Measurements from ENCODE around the gene TTLL8.

DNA sequence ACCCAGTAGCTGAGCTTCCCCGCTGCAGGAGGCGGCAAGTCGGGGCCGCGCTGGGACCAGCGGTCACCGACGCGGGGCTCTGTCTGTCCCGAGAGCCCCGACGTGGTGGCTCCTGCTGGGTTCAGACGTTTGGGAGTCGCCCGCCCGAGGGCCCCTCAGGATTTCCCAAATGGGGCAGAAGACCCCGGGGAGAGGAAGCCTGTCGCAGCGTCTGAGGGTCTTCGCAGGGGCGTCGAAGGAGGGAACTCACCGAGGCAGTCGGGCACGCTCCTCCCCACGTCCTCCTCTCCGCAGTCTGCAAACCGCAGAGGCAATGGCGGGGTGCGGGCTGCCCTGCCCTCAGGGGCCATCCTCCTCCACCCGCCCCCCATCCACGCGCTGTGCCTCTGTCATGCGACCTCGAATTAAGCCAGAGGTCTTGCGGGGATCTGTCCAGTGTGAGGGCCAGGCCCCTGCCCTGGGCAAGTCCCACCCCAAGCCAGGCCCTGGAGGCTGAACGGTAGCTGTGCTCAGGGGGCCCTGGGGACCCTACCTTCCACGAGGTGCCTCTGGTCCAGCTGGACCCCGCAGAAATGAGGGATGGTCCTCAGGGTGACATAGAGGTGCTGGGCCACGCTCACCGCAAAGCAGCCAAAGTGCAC lies 58.0 kb downstream of the TTLL8 start:
- TF ChIP-seq TCF7L2 (IDR thresholded peaks at IDR 0.05; ENCODE audit: low read depth, low read length) (no peak), POLR2AphosphoS5 (IDR thresholded peaks at IDR 0.05; ENCODE audit: low read depth, low read length) (no peak)
- TF ChIP-seq, protein P1, sequence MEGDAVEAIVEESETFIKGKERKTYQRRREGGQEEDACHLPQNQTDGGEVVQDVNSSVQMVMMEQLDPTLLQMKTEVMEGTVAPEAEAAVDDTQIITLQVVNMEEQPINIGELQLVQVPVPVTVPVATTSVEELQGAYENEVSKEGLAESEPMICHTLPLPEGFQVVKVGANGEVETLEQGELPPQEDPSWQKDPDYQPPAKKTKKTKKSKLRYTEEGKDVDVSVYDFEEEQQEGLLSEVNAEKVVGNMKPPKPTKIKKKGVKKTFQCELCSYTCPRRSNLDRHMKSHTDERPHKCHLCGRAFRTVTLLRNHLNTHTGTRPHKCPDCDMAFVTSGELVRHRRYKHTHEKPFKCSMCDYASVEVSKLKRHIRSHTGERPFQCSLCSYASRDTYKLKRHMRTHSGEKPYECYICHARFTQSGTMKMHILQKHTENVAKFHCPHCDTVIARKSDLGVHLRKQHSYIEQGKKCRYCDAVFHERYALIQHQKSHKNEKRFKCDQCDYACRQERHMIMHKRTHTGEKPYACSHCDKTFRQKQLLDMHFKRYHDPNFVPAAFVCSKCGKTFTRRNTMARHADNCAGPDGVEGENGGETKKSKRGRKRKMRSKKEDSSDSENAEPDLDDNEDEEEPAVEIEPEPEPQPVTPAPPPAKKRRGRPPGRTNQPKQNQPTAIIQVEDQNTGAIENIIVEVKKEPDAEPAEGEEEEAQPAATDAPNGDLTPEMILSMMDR (IDR thresholded peaks at IDR 0.05), result no peak
- TF ChIP-seq, protein P2, sequence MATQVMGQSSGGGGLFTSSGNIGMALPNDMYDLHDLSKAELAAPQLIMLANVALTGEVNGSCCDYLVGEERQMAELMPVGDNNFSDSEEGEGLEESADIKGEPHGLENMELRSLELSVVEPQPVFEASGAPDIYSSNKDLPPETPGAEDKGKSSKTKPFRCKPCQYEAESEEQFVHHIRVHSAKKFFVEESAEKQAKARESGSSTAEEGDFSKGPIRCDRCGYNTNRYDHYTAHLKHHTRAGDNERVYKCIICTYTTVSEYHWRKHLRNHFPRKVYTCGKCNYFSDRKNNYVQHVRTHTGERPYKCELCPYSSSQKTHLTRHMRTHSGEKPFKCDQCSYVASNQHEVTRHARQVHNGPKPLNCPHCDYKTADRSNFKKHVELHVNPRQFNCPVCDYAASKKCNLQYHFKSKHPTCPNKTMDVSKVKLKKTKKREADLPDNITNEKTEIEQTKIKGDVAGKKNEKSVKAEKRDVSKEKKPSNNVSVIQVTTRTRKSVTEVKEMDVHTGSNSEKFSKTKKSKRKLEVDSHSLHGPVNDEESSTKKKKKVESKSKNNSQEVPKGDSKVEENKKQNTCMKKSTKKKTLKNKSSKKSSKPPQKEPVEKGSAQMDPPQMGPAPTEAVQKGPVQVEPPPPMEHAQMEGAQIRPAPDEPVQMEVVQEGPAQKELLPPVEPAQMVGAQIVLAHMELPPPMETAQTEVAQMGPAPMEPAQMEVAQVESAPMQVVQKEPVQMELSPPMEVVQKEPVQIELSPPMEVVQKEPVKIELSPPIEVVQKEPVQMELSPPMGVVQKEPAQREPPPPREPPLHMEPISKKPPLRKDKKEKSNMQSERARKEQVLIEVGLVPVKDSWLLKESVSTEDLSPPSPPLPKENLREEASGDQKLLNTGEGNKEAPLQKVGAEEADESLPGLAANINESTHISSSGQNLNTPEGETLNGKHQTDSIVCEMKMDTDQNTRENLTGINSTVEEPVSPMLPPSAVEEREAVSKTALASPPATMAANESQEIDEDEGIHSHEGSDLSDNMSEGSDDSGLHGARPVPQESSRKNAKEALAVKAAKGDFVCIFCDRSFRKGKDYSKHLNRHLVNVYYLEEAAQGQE (IDR thresholded peaks at IDR 0.05; ENCODE audit: insufficient read depth in 1 of 2, low read depth in 2 of 2, low read length in 1 of 2), result no peak

Data from Panc1 (cell line).